DOHH2 (cell line): ENCODE data around the gene PSMD8.

Experiments used
- EZH2phosphoT487 ChIP-seq: fragments of 200-600 bp; sonication (generic); IDR thresholded peaks from 2 replicates; pipeline ENCODE4 v1.6.1; 2017; ENCODE audit warnings: borderline replicate concordance, mild to moderate bottlenecking, antibody characterized with exemption, low read length, moderate library complexity, mixed read lengths
- TF ChIP-seq, protein P1 (sequence below): fragments of 200-600 bp; sonication (generic); IDR thresholded peaks from one replicate; pipeline ENCODE4 v1.5.1; 2014; ENCODE audit warnings: antibody characterized with exemption, mild to moderate bottlenecking, low read depth, low read length; ENCODE audit not compliant: poor library complexity, severe bottlenecking

DNA sequence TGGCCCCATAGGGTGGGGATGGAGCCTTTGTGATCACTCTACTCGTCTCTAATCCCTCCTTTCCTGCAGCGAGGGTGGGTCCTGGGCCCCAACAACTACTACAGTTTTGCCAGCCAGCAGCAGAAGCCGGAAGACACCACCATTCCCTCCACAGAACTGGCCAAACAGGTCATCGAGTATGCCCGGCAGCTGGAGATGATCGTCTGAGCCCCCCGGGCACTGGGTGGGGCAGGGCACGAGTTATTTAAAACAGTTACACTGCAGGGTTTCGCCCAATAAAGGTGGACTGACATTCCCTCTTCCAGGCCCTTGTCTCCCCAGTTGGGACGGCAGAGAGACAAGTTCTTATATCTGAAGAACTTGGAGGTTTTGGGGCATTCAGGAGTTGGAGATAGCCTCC lies 8.8 kb downstream of the PSMD8 start:
- TF ChIP-seq, protein P1, sequence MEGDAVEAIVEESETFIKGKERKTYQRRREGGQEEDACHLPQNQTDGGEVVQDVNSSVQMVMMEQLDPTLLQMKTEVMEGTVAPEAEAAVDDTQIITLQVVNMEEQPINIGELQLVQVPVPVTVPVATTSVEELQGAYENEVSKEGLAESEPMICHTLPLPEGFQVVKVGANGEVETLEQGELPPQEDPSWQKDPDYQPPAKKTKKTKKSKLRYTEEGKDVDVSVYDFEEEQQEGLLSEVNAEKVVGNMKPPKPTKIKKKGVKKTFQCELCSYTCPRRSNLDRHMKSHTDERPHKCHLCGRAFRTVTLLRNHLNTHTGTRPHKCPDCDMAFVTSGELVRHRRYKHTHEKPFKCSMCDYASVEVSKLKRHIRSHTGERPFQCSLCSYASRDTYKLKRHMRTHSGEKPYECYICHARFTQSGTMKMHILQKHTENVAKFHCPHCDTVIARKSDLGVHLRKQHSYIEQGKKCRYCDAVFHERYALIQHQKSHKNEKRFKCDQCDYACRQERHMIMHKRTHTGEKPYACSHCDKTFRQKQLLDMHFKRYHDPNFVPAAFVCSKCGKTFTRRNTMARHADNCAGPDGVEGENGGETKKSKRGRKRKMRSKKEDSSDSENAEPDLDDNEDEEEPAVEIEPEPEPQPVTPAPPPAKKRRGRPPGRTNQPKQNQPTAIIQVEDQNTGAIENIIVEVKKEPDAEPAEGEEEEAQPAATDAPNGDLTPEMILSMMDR: no peak
- no peak for TF ChIP-seq EZH2phosphoT487
